SU-DHL-6 (cell line): ENCODE measurements around the gene BCL2L13.

ENCODE experiments used
- CTCF ChIP-seq: fragments of 200-600 bp; sonication (generic); IDR thresholded peaks from one replicate; pipeline ENCODE4 v1.5.1; 2017; ENCODE audit warnings: antibody characterized with exemption, mild to moderate bottlenecking, low read length, moderate library complexity; ENCODE audit not compliant: insufficient read depth, poor library complexity, severe bottlenecking
- EZH2phosphoT487 ChIP-seq: fragments of 200-600 bp; sonication (generic), shearing (Covaris generic); conservative IDR thresholded peaks from 2 replicates; pipeline ENCODE4 v1.6.1; 2018; ENCODE audit warnings: mild to moderate bottlenecking, antibody characterized with exemption, low read length, moderate library complexity, mixed read lengths

- TF ChIP-seq CTCF (no peak), EZH2phosphoT487 (no peak)
Measured at GRCh38 chr22:17664414-17665055, 26.0 kb downstream of the BCL2L13 start.
